ENCODE data around the gene NDUFC1.
A peak's percentile ranks its signal among the peaks of the same experiment; 100 is the strongest.
"Not testable (repeated sequence)": the region's sequence is repeated elsewhere in the genome, so short reads cannot be mapped to it uniquely, and the experiment has no call there.

Gene NDUFC1

DNA sequence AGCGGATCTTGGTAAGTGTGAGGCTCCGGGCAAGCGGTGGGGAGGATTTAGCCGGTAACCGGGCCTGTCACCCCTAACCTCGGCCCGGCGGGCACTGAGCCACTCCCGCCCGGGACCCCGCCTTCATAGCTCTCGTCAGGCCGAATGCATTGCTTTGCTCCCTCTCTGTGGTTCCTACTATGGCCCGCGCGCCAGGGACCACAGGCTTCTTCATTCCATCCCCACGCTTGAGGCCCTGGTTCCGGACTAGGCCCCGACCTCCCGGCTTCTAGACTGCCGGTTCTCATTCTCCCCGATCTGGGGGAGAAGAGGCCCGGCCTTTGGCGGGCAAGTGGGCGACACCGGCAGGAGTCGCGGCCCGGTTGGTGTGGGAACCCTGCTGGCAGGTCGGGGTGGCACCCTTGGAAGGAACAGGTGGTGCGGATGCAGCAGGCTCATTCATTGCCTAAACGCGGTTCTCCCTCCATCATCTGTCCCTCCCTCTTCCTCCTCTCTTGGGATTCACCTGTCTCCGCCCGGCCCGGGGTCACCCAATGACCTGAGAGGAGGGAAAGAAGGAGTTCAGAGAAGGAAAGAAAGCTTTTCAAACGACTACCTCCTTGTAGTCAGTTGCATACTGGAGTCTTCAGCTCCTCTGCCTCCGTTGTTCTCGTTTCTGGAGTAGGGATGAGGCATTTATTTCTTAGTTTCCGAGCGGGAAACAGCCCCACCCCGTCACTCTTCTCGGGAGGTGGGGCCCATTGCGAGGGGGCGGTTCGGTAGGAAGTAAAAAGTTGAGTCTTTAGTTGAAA lies at the start of gene NDUFC1:
NDUFC1 (minus strand) TSS at position 657 of the 791 bp plus-strand sequence. CDS start 6,679 bp downstream, outside the sequence.
- DNase-seq (ENCODE audit: low spot score), result peak; percentile 32

DNA sequence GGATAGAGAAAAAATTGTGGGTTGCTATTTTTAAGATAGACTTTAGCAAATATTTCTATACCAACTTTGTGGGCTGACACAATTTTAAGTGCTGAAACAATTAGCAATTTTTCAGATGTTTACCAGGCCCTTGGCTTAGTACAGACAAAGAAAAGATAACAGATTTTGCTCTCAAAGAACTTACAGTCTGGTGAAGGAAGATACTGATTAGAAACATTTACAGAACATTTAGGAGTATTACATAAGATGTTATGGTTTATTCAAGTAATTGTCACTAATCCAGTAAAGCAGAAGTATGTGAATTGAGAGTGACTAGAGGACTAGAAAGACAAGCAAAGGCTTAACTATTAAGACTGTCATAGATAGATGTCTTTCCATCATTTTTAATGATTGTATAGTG lies 35.3 kb upstream of the NDUFC1 start:
- no peak for DNase-seq (ENCODE audit: low spot score)

DNA sequence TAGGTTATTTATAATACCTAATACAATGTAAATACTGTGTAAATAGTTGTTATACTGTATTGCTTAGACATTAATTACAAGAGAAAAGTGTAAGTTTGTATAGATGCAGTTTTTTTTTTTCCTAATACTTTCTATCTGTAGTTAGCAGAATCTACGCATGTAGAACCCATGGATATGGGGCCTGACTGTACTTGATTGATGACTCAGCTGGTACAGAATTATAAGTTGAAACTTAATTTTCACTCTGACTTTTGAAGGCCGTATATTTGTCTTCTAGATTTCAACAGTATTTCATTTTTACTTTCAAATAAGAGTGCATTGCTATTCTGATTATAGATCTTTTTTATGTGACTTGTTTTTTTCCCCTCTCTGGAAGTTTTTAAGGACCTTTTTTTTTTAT lies 30.8 kb upstream of the NDUFC1 start:
- DNase-seq (ENCODE audit: low spot score), result no peak

DNA sequence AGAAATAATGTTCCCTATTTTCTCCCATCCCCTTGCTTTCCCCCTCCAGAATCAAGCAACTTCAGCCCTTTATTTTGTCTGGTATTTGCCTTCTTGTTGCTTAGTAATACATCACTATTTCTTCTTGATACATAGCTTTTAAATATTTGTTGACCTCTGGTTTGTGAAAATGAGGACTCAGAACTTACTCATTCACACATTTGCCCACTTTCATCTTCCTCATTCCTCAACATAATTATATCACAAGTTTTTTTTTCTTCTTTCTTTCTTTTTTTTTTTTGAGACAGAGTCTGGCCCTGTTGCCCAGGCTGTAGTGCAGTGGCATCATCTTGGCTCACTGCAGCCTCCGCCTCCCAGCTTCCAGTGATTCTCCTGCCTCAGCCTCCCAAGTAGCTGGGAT lies 28.9 kb upstream of the NDUFC1 start:
- DNase-seq (ENCODE audit: low spot score), result no peak

DNA sequence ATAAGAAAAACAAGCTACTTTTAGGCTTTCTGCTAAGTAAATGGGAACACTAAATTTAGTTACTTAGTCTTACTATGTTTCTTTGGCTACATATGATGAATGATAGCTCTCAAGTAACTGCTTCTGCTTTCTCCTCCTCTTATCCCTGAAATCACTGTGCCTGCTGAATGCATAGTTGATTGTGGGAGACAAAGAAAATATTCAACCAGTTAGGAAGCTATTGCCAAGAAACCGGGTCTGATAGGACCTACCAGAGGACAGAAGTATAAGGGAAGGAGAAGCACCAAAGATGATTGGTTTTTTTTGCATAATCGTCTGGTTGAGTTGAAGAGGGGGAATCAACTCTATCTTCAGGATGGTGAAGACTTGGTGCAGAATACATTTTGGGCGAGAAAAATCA lies 28.0 kb upstream of the NDUFC1 start:
- DNase-seq (ENCODE audit: low spot score), result peak; percentile 85

DNA sequence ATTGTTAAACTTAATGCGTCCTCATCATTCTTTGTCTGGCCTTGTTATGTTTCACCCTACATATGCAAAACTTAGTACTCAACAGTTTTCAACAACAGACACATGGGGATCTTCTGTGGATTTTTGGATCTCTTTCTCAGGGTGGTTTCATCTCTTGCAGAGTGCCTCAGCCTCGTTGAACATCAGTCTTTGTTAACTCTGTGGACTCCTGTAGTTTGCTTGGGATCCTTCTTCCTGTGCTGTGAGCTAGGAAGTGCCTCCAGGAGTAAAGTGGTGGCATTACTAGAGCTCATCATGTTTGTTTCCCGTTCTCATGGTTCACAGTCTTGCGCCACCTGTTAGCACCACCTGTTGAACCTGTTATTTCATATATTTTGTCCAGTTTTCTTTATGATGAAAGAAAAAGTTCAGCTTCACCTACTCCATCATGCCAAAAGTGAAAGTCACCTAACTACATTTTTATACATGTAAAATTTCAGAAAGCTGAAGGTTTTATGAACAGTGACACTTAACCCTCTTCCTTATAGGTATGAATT lies 27.5 kb upstream of the NDUFC1 start:
- peak; percentile 5 for DNase-seq (ENCODE audit: low spot score)

DNA sequence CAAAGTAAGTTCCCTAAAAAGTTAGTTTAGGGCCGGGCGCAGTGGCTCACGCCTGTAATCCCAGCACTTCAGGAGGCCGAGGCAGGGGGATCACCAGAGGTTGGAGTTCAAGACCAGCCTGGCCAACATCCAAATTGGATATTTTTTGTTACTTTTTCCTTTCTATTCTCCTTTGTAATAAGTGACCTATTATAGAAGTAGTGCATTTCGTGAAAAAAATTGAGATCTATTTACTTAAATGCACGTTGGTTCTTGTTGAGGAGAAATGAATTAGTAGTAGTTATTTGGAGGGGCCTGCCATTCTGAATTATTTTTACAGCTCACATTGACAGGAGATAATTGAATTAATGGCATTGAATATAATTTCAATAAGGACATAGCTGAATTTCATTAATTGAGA lies 22.3 kb upstream of the NDUFC1 start:
- DNase-seq (ENCODE audit: low spot score), result no peak

DNA sequence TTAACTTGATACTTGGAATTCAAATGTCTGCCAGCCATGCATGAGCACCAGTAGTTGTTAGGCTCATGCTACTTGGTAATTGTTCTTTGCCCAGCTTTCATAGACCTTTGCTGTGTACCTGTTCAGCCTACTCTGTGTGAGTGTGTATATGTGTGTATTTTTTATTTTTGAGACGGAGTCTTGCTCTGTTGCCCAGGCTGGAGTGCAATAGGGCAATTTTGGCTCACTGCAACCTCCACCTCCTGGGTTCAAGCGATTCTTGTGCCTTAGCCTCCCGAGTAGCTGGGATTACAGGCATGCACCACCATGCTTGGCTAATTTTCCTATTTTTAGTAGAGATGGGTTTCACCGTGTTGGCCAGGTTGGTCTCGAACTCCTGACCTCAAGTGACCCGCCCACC lies 20.3 kb upstream of the NDUFC1 start:
- DNase-seq (ENCODE audit: low spot score), result not testable (repeated sequence)

DNA sequence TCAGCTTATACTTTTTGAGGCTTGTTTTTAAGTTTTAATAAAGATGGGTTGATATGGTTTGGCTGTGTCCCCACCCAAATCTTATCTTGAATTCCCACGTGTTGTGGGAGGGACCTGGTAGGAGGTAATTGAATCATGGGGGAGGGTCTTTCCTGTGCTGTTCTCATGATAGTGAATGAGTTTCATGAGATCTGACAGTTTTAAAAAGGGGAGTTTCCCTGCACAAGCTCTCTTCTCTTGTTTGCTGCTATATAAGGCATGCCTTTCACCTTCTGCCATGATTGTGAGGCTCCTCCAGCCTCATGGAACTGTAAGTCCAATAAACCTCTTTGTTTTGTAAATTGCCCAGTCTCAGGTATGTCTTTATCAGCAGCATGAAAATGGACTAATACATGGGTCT lies 19.8 kb upstream of the NDUFC1 start:
- not testable (repeated sequence) for DNase-seq (ENCODE audit: low spot score)

DNA sequence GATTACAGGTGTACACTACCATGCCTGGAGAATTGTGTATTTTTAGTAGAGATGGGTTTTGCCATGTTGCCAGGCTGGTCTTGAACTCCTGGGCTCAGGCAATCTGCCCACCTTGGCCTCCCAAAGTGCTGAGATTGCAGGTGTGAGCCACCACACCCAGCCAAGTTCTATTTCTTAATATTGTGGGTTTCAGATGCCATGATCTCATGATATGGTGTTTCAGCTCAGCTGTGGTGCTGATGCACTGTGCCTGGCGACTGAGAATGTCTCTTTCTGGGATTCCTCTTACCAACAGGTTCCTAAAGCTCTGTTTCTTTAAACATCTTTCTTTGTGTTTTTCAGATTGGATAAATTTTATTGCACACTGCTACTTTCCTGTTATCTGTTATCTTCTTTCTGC lies 17.3 kb upstream of the NDUFC1 start:
- no peak for DNase-seq (ENCODE audit: low spot score)

DNA sequence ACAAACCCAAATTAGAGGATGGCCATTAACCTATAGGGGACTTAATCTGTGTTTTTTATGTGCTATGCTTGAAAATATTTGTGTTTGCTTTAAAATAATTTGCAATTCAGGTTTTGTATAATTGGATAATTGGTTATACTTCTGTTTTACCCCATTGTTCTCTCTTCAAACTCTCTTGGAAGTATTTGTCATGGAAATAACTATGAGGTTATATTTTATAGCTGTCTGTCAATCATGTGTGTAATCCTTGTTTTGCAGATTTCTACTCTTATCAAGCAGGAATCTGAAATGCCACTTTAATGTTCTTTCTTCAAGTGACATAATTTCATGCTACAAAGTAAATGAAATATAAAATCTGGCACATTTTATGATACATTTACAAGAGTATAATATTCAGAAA lies 15.4 kb upstream of the NDUFC1 start:
- DNase-seq (ENCODE audit: low spot score), result no peak

DNA sequence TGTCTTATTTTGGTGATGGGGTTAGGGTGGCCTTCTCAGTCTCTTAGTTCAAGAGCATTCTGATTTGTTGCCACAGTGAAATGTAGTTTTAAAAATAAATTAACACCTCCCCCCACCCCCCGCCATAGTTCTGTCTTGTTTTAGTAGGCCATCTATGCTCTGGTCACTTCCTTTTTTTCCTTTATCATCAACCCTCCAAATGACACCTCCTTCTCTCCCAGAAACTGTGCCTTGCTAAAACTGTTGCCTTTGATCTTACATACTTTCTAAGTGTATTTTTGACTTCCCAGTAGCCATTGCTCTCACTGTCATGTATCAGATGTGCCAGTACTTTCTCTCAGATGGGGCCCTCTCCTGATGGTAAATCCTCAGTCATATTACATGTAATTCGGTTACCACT lies 14.5 kb upstream of the NDUFC1 start:
- DNase-seq (ENCODE audit: low spot score), result no peak

DNA sequence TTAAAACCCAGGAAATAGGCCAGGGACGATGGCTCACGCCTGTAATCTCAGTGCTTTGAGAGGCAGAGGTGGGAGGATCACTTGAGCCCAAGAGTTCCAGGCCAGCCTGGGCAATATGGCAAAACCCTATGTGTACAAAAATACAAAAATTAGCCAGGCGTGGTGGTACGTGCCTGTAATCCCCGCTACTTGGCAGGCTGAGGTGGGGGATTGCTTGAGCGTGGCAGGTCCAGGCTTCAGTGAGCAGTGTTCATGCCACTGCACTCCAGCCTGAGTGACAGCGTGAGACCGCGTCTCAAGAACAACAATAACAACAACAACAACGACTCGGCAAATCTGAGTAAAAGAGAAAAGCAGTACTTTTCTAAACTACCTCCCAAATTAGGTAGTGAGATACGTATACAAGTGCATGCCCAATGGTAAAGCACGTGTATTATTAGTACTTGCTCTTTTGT lies 13.0 kb upstream of the NDUFC1 start:
- no peak for DNase-seq (ENCODE audit: low spot score)

DNA sequence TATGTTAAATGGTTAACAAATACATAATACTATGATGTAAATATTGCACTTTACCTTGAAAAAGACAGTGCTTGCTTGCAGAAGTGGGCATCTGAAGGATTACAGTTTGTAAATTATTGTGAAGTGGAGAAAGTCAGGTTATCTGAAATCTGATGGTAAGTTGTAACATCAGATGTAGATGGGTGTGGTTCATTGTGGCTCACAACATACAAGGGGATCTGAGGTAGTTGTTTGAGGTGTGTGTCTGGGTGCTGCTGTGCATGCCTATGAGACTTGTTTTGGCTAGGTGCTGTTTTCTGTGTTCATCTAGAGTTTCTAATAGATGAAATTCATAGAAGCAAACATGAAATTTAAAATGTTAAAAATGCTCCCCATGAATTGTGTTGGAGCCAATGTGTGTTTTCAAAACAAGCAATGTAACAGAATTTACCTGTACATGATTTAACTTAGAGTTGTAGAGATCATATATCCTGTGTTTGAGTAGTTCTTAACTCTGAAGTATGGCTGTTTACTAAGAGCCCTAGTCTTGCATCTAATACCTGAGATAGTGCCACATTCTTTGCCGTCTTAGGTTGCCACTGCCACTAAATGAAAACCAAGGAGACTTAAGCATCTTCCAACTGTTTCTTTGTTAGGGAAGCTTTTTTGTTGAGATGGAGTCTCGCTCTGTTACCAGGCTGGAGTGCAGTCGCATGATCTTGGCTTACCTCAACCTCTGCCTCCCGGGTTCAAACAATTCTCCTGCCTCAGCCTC lies 11.9 kb upstream of the NDUFC1 start:
- no peak for DNase-seq (ENCODE audit: low spot score)

DNA sequence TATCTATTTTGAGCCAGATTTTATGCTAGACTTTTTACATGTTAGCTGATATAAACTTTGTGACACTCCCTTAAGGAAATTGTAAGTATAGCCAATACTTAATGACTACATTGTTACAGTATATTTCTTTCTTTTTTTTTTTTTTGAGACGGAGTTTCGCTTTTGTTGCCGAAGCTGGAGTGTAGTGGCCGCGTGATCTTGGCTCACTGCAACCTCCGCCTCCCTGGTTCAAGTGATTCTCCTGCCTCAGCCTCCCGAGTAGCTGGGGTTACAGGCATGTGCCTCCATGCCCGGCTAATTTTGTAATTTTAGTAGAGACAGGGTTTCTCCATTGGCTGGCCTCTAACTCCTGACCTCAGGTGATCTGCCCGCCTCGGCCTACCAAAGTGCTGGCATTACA lies 11.1 kb upstream of the NDUFC1 start:
- not testable (repeated sequence) for DNase-seq (ENCODE audit: low spot score)

DNA sequence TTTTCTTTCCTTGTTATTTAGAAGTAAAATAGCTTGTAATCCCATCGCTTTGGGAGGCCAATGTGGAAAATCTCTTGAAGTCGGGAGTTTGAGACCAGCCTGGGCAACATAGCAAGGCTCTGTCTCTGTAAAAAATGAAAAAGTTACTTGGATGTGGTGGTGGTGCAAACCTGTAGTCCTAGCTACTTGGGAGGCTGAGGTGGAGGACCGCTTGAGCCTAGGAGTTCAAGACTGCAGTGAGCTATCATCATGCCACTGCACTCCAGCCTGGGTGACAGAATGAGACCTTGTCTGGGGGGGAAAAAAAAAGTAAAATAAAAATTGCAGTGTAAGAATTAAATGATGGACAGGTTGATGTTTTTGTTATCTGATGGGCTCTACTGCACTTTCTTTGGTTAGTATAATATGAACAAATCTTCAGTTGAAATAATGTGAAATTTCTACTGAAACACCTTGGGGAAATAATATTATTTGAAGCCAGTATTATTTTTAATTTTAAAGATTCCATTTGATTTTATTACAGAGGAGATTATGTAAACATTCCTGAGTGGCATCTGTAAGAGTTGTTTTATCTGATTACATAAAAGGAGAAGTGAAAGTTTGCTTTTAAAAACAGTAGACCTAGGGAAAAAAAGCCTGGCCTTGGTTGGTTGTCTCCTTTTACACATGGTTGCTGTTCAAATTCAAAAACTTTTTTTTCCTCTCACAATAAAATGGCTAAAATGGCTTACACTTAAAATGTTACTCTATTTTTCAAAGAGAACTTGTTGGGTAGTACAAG lies 10.5 kb upstream of the NDUFC1 start:
- DNase-seq (ENCODE audit: low spot score), result no peak

DNA sequence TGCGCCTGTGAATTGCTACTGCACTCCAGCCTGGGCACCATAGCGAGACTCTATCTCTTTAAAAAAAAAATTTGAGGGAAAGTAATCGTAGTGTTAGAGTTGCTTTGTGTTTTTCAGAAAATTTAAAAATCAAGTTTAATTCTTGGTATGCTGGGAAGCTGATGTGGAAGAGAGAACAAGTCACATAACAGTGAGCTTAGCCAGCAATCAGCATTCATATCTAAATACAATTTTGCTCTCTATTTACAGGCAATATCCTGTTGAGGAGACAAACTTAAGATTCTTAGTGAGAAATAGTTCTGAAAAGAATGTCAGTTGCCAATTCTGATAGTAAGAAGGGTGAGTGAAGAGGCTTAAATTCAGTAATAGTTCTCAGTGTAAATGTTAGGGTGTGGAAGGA lies 9.6 kb upstream of the NDUFC1 start:
- no peak for DNase-seq (ENCODE audit: low spot score)

DNA sequence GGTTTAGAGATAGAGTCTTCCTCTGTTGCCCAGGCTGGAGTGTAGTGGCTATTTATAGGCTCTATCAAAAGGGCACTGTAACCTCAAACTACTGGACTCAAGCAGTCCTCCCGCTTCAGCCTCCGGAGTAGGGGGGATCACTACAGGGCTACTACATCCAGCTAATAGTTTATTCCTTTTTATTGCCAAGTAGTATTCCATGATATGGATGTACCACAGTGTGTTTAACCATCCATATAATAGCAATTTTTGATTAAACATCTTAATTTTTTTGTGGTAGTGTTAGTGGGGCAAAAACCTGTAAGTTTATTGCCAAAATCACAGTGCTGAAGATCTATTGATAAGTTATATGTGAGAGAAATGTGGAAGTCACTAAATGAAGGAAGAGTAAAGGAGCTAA lies 2.6 kb upstream of the NDUFC1 start:
- DNase-seq (ENCODE audit: low spot score), result no peak

DNA sequence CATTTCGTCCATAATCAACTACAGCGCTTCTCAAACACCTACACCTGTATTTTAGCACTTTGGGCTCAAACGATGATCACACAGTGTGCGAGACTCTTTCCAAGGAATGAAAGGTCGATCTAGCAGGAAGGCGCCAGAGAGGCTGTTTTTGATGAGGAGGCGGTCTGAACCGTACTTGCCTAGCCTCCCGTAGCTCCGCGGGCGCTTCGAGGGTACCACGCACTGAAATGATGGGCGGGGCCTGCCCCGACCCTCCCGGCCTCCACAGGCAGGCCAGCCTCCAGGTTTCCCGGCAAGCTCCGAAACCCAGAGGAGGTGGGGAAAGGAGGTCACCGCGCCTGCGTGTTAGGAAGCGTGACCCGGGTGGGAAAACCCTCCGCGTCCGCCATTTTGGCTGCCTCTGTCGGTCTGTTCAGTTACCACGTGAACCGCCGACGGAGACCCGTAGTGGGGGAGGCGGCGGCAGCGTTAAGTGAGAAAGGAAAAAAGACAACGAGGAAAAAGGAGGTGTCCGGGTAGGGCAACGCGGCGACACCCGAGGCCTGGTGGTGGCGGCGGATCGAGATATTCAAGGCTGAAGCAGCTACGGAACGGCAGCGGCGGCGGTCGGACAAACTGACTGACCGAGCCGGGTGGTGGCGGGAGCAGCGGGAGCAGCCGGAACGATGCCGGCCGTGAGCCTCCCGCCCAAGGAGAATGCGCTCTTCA lies 1.0 kb downstream of the NDUFC1 start, which contains the start of gene NAA15:
NAA15 (plus strand) TSS at position 393 of the 708 bp plus-strand sequence; CDS start at position 666, 273 bp downstream.
- peak; percentile 95 for DNase-seq (ENCODE audit: low spot score)

DNA sequence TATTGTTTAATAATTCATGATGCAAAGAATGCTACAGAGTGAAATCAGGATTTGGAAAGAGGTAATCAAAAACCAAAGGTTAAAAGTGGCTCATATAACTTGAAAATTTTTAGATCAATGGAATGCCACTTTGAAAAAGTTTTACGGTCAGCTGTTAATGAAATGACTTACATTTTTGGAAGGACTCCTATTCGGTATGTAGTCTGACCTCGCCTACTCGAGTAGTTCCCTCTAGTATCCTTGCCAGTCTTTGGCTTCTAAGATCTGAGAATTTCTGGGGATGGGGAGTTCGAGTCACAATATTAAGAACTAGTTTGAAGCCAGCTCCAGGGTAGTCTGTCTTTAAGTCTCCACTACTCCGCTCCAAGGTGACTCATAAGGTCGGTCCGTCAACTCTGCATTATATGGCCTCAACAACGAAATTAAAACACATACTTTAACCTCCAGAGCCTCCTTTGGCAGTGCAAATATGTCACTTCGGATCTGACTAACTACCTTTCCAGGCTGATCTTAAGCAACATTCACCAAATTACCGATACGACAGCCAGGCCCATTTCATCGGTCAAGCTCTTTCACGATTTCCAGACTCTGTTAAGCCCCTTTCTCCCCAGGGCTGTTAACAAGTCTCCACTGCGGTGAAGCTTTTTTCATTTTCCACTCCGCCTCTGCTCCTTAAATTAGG lies 1.7 kb downstream of the NDUFC1 start:
- peak; percentile 44 for DNase-seq (ENCODE audit: low spot score)

DNA sequence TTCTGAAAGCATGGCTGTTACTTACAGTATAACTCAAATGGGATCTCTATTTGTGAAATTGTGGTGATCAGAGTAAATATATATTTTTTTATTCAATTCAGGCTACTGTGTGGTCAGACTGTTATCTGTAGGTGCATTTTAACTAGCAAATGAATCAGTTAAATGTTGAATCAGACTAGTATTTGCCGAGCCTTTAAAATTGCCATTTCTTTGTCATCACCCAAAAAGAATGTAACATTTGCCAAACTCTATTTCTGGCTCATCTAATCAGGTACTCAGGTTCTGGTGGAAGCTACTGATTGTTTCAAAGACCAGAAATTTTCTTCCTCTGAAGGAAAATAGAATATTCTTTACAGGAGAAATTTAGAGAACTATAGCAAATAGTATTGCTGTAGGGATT lies 2.7 kb downstream of the NDUFC1 start:
- DNase-seq (ENCODE audit: low spot score), result no peak

Data from globus pallidus (tissue), 1 donor.